HUES48 (cell line): Measurements from ENCODE around the gene SLC25A22.

ENCODE experiments used
- H3K27ac ChIP-seq: one replicate; pipeline ENCODE4 v1.7.0; 2013; ENCODE audit warnings: low read depth, low read length, inconsistent platforms
- H3K27me3 ChIP-seq: 2 replicates; pipeline ENCODE4 v1.6.1; 2013; ENCODE audit warnings: mild to moderate bottlenecking, low read length; ENCODE audit not compliant: control insufficient read depth, insufficient read depth
- H3K36me3 ChIP-seq: 2 replicates; pipeline ENCODE4 v1.6.1; 2013; ENCODE audit warnings: low read length; ENCODE audit not compliant: control insufficient read depth, insufficient read depth
- H3K4me1 ChIP-seq: 2 replicates; pipeline ENCODE4 v1.6.1; 2013; ENCODE audit warnings: mild to moderate bottlenecking, low read length; ENCODE audit not compliant: control insufficient read depth, insufficient read depth
- H3K4me3 ChIP-seq: 2 replicates; pipeline ENCODE4 v1.5.1; 2013; ENCODE audit warnings: mild to moderate bottlenecking, low read depth, low read length
- H3K9ac ChIP-seq: 2 replicates; pipeline ENCODE4 v1.6.1; 2013; ENCODE audit warnings: mild to moderate bottlenecking, low read depth, low read length, moderate library complexity
- H3K9me3 ChIP-seq: 2 replicates; pipeline ENCODE4 v1.6.1; 2013; ENCODE audit warnings: low read length; ENCODE audit not compliant: control insufficient read depth, insufficient read depth

The SLC25A22 gene

GRCh38 chr11:810040-810567, 12.0 kb upstream of the SLC25A22 start:
- Histone ChIP-seq H3K36me3 (peaks cover 34% of the 10 kb centered on the region), H3K9ac (peak overlapping the region; percentile 100), H3K4me3 (peak overlapping the region; percentile 98), H3K27ac (peak overlapping the region; percentile 100), H3K4me1 (peaks cover 19% of the 10 kb centered on the region; the same call in 1 of the 2 replicates), H3K9me3 (no peaks in the 10 kb centered on the region), H3K27me3 (no peaks in the 10 kb centered on the region)

GRCh38 chr11:809287-810039, 11.4 kb upstream of the SLC25A22 start, which contains the start of gene RPLP2:
Gene RPLP2, plus strand, starts transcription at chr11:809967. Its CDS starts 268 bp downstream, at chr11:810235.
- Histone ChIP-seq H3K9ac (peak within 1 kb of the TSS; percentile 100), H3K27me3 (no peaks in the 10 kb centered on the region), H3K4me1 (peaks cover 20% of the 10 kb centered on the region), H3K36me3 (peaks cover 34% of the 10 kb centered on the region), H3K4me3 (peak within 1 kb of the TSS; percentile 98), H3K9me3 (no peaks in the 10 kb centered on the region), H3K27ac (peak within 1 kb of the TSS; percentile 100)

- Histone ChIP-seq H3K4me3 (peak overlapping the region; percentile 98), H3K36me3 (peaks cover 29% of the 10 kb centered on the region), H3K9ac (peak overlapping the region; percentile 100), H3K27ac (peak overlapping the region; percentile 100), H3K27me3 (no peaks in the 10 kb centered on the region), H3K9me3 (no peaks in the 10 kb centered on the region), H3K4me1 (peaks cover 23% of the 10 kb centered on the region)
Observed at GRCh38 chr11:808427-809286, 10.6 kb upstream of the SLC25A22 start.

DNA sequence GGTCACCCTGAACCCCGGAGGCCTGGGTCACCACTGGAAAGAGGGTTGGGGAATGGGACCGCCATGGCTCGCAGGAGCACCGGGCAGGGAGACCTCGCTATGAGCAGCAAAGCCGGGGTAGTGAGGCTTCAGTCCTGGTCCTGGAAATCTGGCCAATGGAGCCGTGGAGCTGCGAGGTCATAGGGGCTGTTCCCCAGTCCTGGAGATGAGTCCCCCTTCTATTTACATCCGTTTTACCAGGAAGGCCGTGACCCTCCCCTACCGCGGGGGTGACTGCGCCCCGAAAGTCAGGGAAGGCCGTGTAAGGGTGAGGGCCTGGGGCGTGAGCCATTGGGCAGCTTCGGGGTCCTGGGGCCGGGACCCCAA, 6.5 kb upstream of the SLC25A22 start:
- peak overlapping the region; percentile 75 for H3K4me3 ChIP-seq
- peaks cover 33% of the 10 kb centered on the region for H3K36me3 ChIP-seq
- peak overlapping the region; percentile 21 for H3K27ac ChIP-seq
- no peaks in the 10 kb centered on the region for H3K27me3 ChIP-seq
- H3K4me1 ChIP-seq, result peaks cover 9% of the 10 kb centered on the region; the same call in 1 of the 2 replicates
- H3K9ac ChIP-seq, result no peak overlapping the region
- no peaks in the 10 kb centered on the region for H3K9me3 ChIP-seq

GRCh38 chr11:803770-804598, 5.9 kb upstream of the SLC25A22 start:
- H3K27me3 ChIP-seq, result no peaks in the 10 kb centered on the region
- H3K4me3 ChIP-seq, result peak overlapping the region; percentile 75
- no peaks in the 10 kb centered on the region for H3K9me3 ChIP-seq
- H3K36me3 ChIP-seq, result peaks cover 39% of the 10 kb centered on the region
- peaks cover 9% of the 10 kb centered on the region; the same call in 1 of the 2 replicates for H3K4me1 ChIP-seq
- no peak overlapping the region for H3K9ac ChIP-seq
- H3K27ac ChIP-seq, result no peak overlapping the region

DNA sequence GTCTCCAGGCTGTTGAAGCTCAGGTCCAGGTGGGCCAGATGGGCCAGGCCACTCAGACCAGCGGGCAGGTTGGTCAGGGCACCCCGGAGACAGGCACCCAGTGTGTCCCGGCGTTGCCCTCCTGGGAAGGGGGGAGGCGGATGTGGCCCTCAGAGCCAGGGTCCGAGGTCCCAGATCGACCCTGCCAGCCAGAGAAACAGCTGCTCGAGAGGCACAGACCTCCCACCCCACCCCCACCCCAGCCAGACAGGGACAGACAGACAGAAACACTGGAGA, 5.3 kb upstream of the SLC25A22 start:
- H3K9ac ChIP-seq, result no peak overlapping the region
- no peaks in the 10 kb centered on the region for H3K9me3 ChIP-seq
- no peak overlapping the region for H3K27ac ChIP-seq
- peaks cover 9% of the 10 kb centered on the region; the same call in 1 of the 2 replicates for H3K4me1 ChIP-seq
- no peak overlapping the region for H3K4me3 ChIP-seq
- no peaks in the 10 kb centered on the region for H3K27me3 ChIP-seq
- H3K36me3 ChIP-seq, result peaks cover 40% of the 10 kb centered on the region

GRCh38 chr11:802693-803466, 4.8 kb upstream of the SLC25A22 start:
- H3K4me3 ChIP-seq, result no peak overlapping the region
- no peak overlapping the region for H3K9ac ChIP-seq
- H3K27ac ChIP-seq, result no peak overlapping the region

GRCh38 chr11:802018-802617, 4.0 kb upstream of the SLC25A22 start:
- Histone ChIP-seq H3K4me3 (no peak overlapping the region), H3K27ac (no peak overlapping the region), H3K9ac (no peak overlapping the region), H3K9me3 (no peaks in the 10 kb centered on the region), H3K27me3 (no peaks in the 10 kb centered on the region), H3K36me3 (peaks cover 40% of the 10 kb centered on the region), H3K4me1 (peaks cover 10% of the 10 kb centered on the region)

More at GRCh38 chr11:802693-803466, 4.8 kb upstream of the SLC25A22 start:
- H3K36me3 ChIP-seq, result peaks cover 40% of the 10 kb centered on the region
- H3K4me1 ChIP-seq, result peaks cover 9% of the 10 kb centered on the region; the same call in 1 of the 2 replicates
- H3K27me3 ChIP-seq, result no peaks in the 10 kb centered on the region
- H3K9me3 ChIP-seq, result no peaks in the 10 kb centered on the region

- H3K4me1 ChIP-seq, result peaks cover 18% of the 10 kb centered on the region
- H3K36me3 ChIP-seq, result peaks cover 40% of the 10 kb centered on the region
- no peak overlapping the region for H3K9ac ChIP-seq
- no peaks in the 10 kb centered on the region for H3K27me3 ChIP-seq
- H3K9me3 ChIP-seq, result no peaks in the 10 kb centered on the region
- H3K27ac ChIP-seq, result no peak overlapping the region
- H3K4me3 ChIP-seq, result no peak overlapping the region
Observed at GRCh38 chr11:801097-801780, 3.2 kb upstream of the SLC25A22 start.
